Activated CD8-positive, alpha-beta T cell treated with anti-CD3 and anti-CD28 coated beads for 36 hours (primary cell): ENCODE measurements around the gene SEC14L3. TPM values are rescaled to one million over a fixed set of nuclear protein-coding genes. Genes with fewer than 3 reads are reported as not detected.

Source experiments
- ATAC-seq: fragments of 200-7000 bp; cut with Tn5 transposase; one replicate; pipeline ENCODE4 v1.10.0; 2021; ENCODE audit warnings: mild to moderate bottlenecking, moderate library complexity
- CTCF ChIA-PET: fragments of 350-600 bp; sonication (Branson Sonifier 250); formaldehyde crosslinking; loops from one replicate; lab custom pipeline; 2021; ENCODE audit warnings: antibody characterized with exemption; lab: Charles Lee
- POLR2A ChIA-PET: fragments of 350-600 bp; sonication (Branson Sonifier 250); formaldehyde crosslinking; loops from one replicate; lab custom pipeline; 2021; ENCODE audit warnings: antibody characterized with exemption; lab: Charles Lee
- DNase-seq: peaks from one replicate; pipeline ENCODE4 v3.0.0-alpha.2; 2020
- H3K27ac Mint-ChIP-seq: one replicate; pipeline ENCODE4 v1.8.0; 2021; ENCODE audit warnings: mild to moderate bottlenecking, mixed read lengths
- H3K27me3 Mint-ChIP-seq: one replicate; pipeline ENCODE4 v1.8.0; 2021; ENCODE audit warnings: mixed read lengths
- H3K36me3 Mint-ChIP-seq: one replicate; pipeline ENCODE4 v1.8.0; 2021; ENCODE audit warnings: low read depth, mixed read lengths
- H3K4me1 Mint-ChIP-seq: one replicate; pipeline ENCODE4 v1.8.0; 2021; ENCODE audit warnings: low read depth, mixed read lengths
- H3K4me3 Mint-ChIP-seq: one replicate; pipeline ENCODE4 v1.8.0; 2021; ENCODE audit warnings: mild to moderate bottlenecking, moderate library complexity, mixed read lengths
- H3K9me3 Mint-ChIP-seq: one replicate; pipeline ENCODE4 v1.8.0; 2021; ENCODE audit warnings: mixed read lengths
- CTCF ChIP-seq: fragments of 200-600 bp; IDR thresholded peaks from one replicate; pipeline ENCODE4 v1.8.0; 2022; ENCODE audit warnings: antibody characterized with exemption, mild to moderate bottlenecking
- intact Hi-C: fragments of 100-400 bp; cut with micrococcal nuclease; formaldehyde crosslinking; loops from one replicate; pipeline ENCODE4 v1.10.0; 2022
- total RNA-seq, 2 experiments: library from RNA; stranded (reverse); gene quantifications; one replicate each; pipeline ENCODE4 v1.2.3, GENCODE V29; 2021

The SEC14L3 gene
- not detected for total RNA-seq

GRCh38 chr22:30471616-30472318, at the start of gene SEC14L3:
Gene SEC14L3 (minus strand): TSS chr22:30472017. CDS start chr22:30471958, 59 bp downstream.
- intact Hi-C loops = no loop called here
- Mint-ChIP-seq H3K4me3 (no peak within 1 kb of the TSS), H3K27me3 (peaks cover 6% of the 10 kb centered on the region), H3K36me3 (no peaks in the 10 kb centered on the region), H3K4me1 (no peaks in the 10 kb centered on the region), H3K27ac (no peak within 1 kb of the TSS), H3K9me3 (no peaks in the 10 kb centered on the region)
- TF ChIP-seq CTCF = no peak
- ATAC-seq (no peak), DNase-seq (no peak)
- ChIA-PET CTCF (interaction anchor here (0.8 to 1.3 kb wide), 2 partner anchors 14 to 18 kb away, joined by 3 to 6 read pairs; no protein-coding TSS in a partner anchor), POLR2A (interaction anchor here (1.2 kb wide), 1 partner anchor 67 kb away, joined by 3 read pairs; no protein-coding TSS in a partner anchor)

- no peak for TF ChIP-seq CTCF
- Mint-ChIP-seq H3K4me3 (no peak overlapping the region), H3K27me3 (no peaks in the 10 kb centered on the region), H3K9me3 (no peaks in the 10 kb centered on the region), H3K36me3 (no peaks in the 10 kb centered on the region), H3K27ac (no peak overlapping the region), H3K4me1 (no peaks in the 10 kb centered on the region)
- POLR2A ChIA-PET = interaction anchor here (0.6 kb wide), 1 partner anchor 511 kb away, joined by 3 read pairs; no protein-coding TSS in a partner anchor
- DNase-seq (no peak), ATAC-seq (no peak)
- intact Hi-C loops = no loop called here
- CTCF ChIA-PET = no interaction called here
These were observed 48.1 kb upstream of the SEC14L3 start for GRCh38 chr22:30519842-30520425.

- H3K4me1 Mint-ChIP-seq = no peaks in the 10 kb centered on the region
- intact Hi-C loops = no loop called here
- DNase-seq (no peak), ATAC-seq (no peak)
- ChIA-PET POLR2A (no interaction called here), CTCF (no interaction called here)
- peaks cover 1% of the 10 kb centered on the region for H3K9me3 Mint-ChIP-seq
- H3K27ac Mint-ChIP-seq = no peak overlapping the region
- no peaks in the 10 kb centered on the region for H3K36me3 Mint-ChIP-seq
- TF ChIP-seq CTCF = no peak
- no peak overlapping the region for H3K4me3 Mint-ChIP-seq
- H3K27me3 Mint-ChIP-seq = no peaks in the 10 kb centered on the region
These were observed 44.9 kb upstream of the SEC14L3 start for GRCh38 chr22:30516731-30517130.

- peaks cover 2% of the 10 kb centered on the region for H3K9me3 Mint-ChIP-seq
- TF ChIP-seq CTCF = no peak
- ChIA-PET CTCF (no interaction called here), POLR2A (no interaction called here)
- DNase-seq (no peak), ATAC-seq (no peak)
- no peaks in the 10 kb centered on the region for H3K36me3 Mint-ChIP-seq
- H3K27ac Mint-ChIP-seq = no peak overlapping the region
- no peak overlapping the region for H3K4me3 Mint-ChIP-seq
- no peaks in the 10 kb centered on the region for H3K4me1 Mint-ChIP-seq
- no peaks in the 10 kb centered on the region for H3K27me3 Mint-ChIP-seq
- intact Hi-C loops = no loop called here
These were observed 44.5 kb upstream of the SEC14L3 start for GRCh38 chr22:30516273-30516672.

- POLR2A ChIA-PET = no interaction called here
- peaks cover 2% of the 10 kb centered on the region for H3K9me3 Mint-ChIP-seq
- H3K27ac Mint-ChIP-seq = no peak overlapping the region
- no peaks in the 10 kb centered on the region for H3K27me3 Mint-ChIP-seq
- DNase-seq (no peak), ATAC-seq (no peak)
- CTCF ChIA-PET = no interaction called here
- no peaks in the 10 kb centered on the region for H3K36me3 Mint-ChIP-seq
- intact Hi-C loops = no loop called here
- TF ChIP-seq CTCF = no peak
- H3K4me1 Mint-ChIP-seq = no peaks in the 10 kb centered on the region
- H3K4me3 Mint-ChIP-seq = no peak overlapping the region
These were observed 42.4 kb upstream of the SEC14L3 start for GRCh38 chr22:30514252-30514651.
